Measurements from ENCODE around the gene HTR4.

- TF ChIP-seq L3MBTL2 (conservative IDR thresholded peaks at IDR 0.05): no peak
- no peak for TF ChIP-seq SP1 (IDR thresholded peaks at IDR 0.05)
- TF ChIP-seq FOXM1 (IDR thresholded peaks at IDR 0.05; ENCODE audit: borderline replicate concordance): no peak
- TF ChIP-seq SUZ12 (IDR thresholded peaks at IDR 0.05): no peak
- no peak for TF ChIP-seq ZNF384 (IDR thresholded peaks at IDR 0.05)
- TF ChIP-seq TARDBP (IDR thresholded peaks at IDR 0.05): no peak
- TF ChIP-seq PKNOX1 (IDR thresholded peaks at IDR 0.05): no peak
- TF ChIP-seq FOXA1 (IDR thresholded peaks at IDR 0.05): no peak
- no peak for TF ChIP-seq NFRKB (IDR thresholded peaks at IDR 0.05)
Observed at GRCh38 chr5:148563021-148563420, 91.3 kb downstream of the HTR4 start.

All from HEK293T (cell line).